HCT116 (cell line): ENCODE results near the gene MSL1.

ENCODE experiments used
- CTCF ChIP-seq, 3 experiments: fragments of 200-600 bp in 1 of 3; sonication (generic) in 1 of 3; IDR thresholded peaks in 2 of 3; conservative IDR thresholded peaks in 1 of 3; 2 replicates each; pipeline ENCODE4 v1.5.1; 2012 to 2017; ENCODE audit warnings: low read depth in 2 of 3, low read length in 2 of 3, antibody characterized with exemption in 1 of 3, borderline replicate concordance in 1 of 3, control low read depth in 1 of 3, mild to moderate bottlenecking in 1 of 3, mixed read lengths in 1 of 3, mixed run types in 1 of 3, moderate library complexity in 1 of 3; ENCODE audit not compliant: insufficient read depth in 1 of 3
- MAX ChIP-seq: IDR thresholded peaks from 2 replicates; pipeline ENCODE4 v1.6.1; 2012

GRCh38 chr17:40089077-40089895 lies 32.5 kb upstream of the MSL1 start:
- TF ChIP-seq CTCF (IDR thresholded peaks at IDR 0.05 in 2 of 3, conservative IDR thresholded peaks at IDR 0.05 in 1 of 3; ENCODE audit: borderline replicate concordance in 1 of 3, insufficient read depth in 1 of 3, low read depth in 2 of 3, low read length in 2 of 3) = no peak
- TF ChIP-seq MAX = no peak
